GM12878 (cell line): Measurements from ENCODE around the gene BCAN. TPM values are rescaled to one million over a fixed set of nuclear protein-coding genes. Genes with fewer than 3 reads are reported as not detected.

Experiments used
- ATAC-seq: fragments of 200-7000 bp; cut with Tn5 transposase; 3 replicates; pipeline ENCODE4 v1.9.1; 2020; ENCODE audit warnings: mild to moderate bottlenecking, moderate library complexity
- BruUV-seq: library from RNA; stranded (reverse); fragments of 400-500 nt; replicated peaks from 2 replicates; lab custom pipeline; 2021; lab: Mats Ljungman, UMichigan
- CTCF ChIA-PET: fragments of 300-600 bp; sonication (Branson Sonifier 250); formaldehyde crosslinking; extraction: SDS; loops from one replicate; lab custom pipeline; 2021; ENCODE audit warnings: inconsistent platforms; lab: Yijun Ruan, JAX
- POLR2A ChIA-PET: fragments of 350-600 bp; formaldehyde crosslinking; extraction: SDS; loops from one replicate; lab custom pipeline; 2021; ENCODE audit warnings: inconsistent platforms; lab: Charles Lee
- RAD21 ChIA-PET: fragments of 300-600 bp; sonication (Branson Sonifier 250); formaldehyde crosslinking; loops from one replicate; lab custom pipeline; 2023; ENCODE audit warnings: antibody characterized with exemption; ENCODE audit not compliant: unreplicated experiment; lab: Charles Lee
- SMC1A ChIA-PET: fragments of 300-600 bp; sonication (Branson Sonifier 250); formaldehyde crosslinking; loops from one replicate; lab custom pipeline; 2023; ENCODE audit not compliant: unreplicated experiment, uncharacterized antibody; lab: Charles Lee
- DNase-seq: peaks from one replicate; pipeline ENCODE4 v3.0.0-alpha.2; 2011; ENCODE audit warnings: low read depth, low spot score
- FAIRE-seq: peaks from 3 replicates; lab custom pipeline; 2011; peaks lifted over from hg19 to GRCh38; lab: Jason Lieb, UNC
- H2AFZ ChIP-seq: 2 replicates; pipeline ENCODE4 v1.6.0; 2011; ENCODE audit warnings: low read depth, low read length, control low read depth; ENCODE audit not compliant: control insufficient read depth
- H3K27ac ChIP-seq: 2 replicates; pipeline ENCODE4 v1.5.1; 2011; ENCODE audit warnings: control low read depth; ENCODE audit not compliant: control insufficient read depth, insufficient read depth
- H3K27me3 ChIP-seq, 2 experiments: replicated peaks in 1 of 2; 2 replicates each; pipeline versions ENCODE4 v1.6.0 to v1.6.1; 2011; ENCODE audit warnings: low read length in 1 of 2; ENCODE audit not compliant: control insufficient read depth in 2 of 2, insufficient read depth in 2 of 2
- H3K36me3 ChIP-seq, 2 experiments: 2 replicates each; pipeline ENCODE4 v1.5.1; 2011; ENCODE audit warnings: low read length in 1 of 2; ENCODE audit not compliant: control insufficient read depth in 2 of 2, insufficient read depth in 2 of 2
- H3K4me1 ChIP-seq: 2 replicates; pipeline ENCODE4 v1.6.1; 2011; ENCODE audit warnings: mild to moderate bottlenecking, low read length, moderate library complexity, mixed read lengths; ENCODE audit not compliant: control insufficient read depth, insufficient read depth
- H3K4me2 ChIP-seq: 2 replicates; pipeline ENCODE4 v1.6.0; 2011; ENCODE audit warnings: control low read depth; ENCODE audit not compliant: control insufficient read depth, insufficient read depth
- H3K4me3 ChIP-seq: fragments of 200-600 bp; sonication (generic); 2 replicates; pipeline ENCODE4 v1.5.1; 2016
- H3K79me2 ChIP-seq: 2 replicates; pipeline ENCODE4 v1.6.0; 2011; ENCODE audit warnings: low read length; ENCODE audit not compliant: control insufficient read depth, insufficient read depth
- H3K9ac ChIP-seq: 2 replicates; pipeline ENCODE4 v1.8.0; 2011; ENCODE audit warnings: low read length, control low read depth, mixed read lengths; ENCODE audit not compliant: control insufficient read depth, insufficient read depth
- H3K9me3 ChIP-seq: replicated peaks from 3 replicates; pipeline ENCODE4 v1.5.1; 2011; ENCODE audit warnings: mild to moderate bottlenecking, low read length; ENCODE audit not compliant: control insufficient read depth, insufficient read depth
- H4K20me1 ChIP-seq: 2 replicates; pipeline ENCODE4 v1.6.0; 2011; ENCODE audit not compliant: control insufficient read depth, insufficient read depth
- ASH2L ChIP-seq: fragments of 300-600, 200-600 bp; sonication (generic); IDR thresholded peaks from 2 replicates; pipeline ENCODE4 v1.6.1; 2017; ENCODE audit warnings: low read depth, mild to moderate bottlenecking, borderline replicate concordance
- CREM ChIP-seq: IDR thresholded peaks from 2 replicates; pipeline ENCODE4 v1.6.1; 2014; ENCODE audit warnings: antibody characterized with exemption, low read depth
- CTCF ChIP-seq, 3 experiments: IDR thresholded peaks in 2 of 3; conservative IDR thresholded peaks in 1 of 3; 2 replicates each; pipeline ENCODE4 v1.5.1; 2011; ENCODE audit warnings: low read depth in 3 of 3, low read length in 3 of 3, mild to moderate bottlenecking in 3 of 3, control low read depth in 2 of 3, moderate library complexity in 2 of 3, inconsistent platforms in 1 of 3, mixed read lengths in 1 of 3; ENCODE audit not compliant: control insufficient read depth in 2 of 3, insufficient read depth in 1 of 3; ENCODE audit errors: extremely low read depth in 1 of 3
- EED ChIP-seq: sonication (generic); IDR thresholded peaks from 2 replicates; pipeline ENCODE4 v1.6.1; 2016; ENCODE audit warnings: antibody characterized with exemption, low read depth
- ELK1 ChIP-seq: IDR thresholded peaks from 2 replicates; pipeline ENCODE4 v1.6.1; 2012; ENCODE audit warnings: low read depth, low read length, improper control_type of control experiment
- EZH2 ChIP-seq: IDR thresholded peaks from 2 replicates; pipeline ENCODE4 v1.6.1; 2012; ENCODE audit warnings: low read depth, mild to moderate bottlenecking, control low read depth, inconsistent platforms, low read length, borderline replicate concordance; ENCODE audit not compliant: control insufficient read depth
- POLR2AphosphoS2 ChIP-seq: IDR thresholded peaks from 2 replicates; pipeline ENCODE4 v1.6.1; 2011; ENCODE audit warnings: low read depth, mild to moderate bottlenecking, low read length, improper control_type of control experiment, moderate library complexity
- TCF12 ChIP-seq: IDR thresholded peaks from 2 replicates; pipeline ENCODE4 v1.6.1; 2011; ENCODE audit warnings: low read depth, mild to moderate bottlenecking, low read length
- YY1 ChIP-seq: IDR thresholded peaks from 2 replicates; pipeline ENCODE4 v1.6.1; 2011; ENCODE audit warnings: low read depth, mild to moderate bottlenecking, low read length
- ZBTB4 ChIP-seq: fragments of 450-650 bp; formaldehyde crosslinking; IDR thresholded peaks from 2 replicates; pipeline ENCODE4 v1.4.0; 2022; ENCODE audit warnings: mild to moderate bottlenecking, moderate library complexity
- ZNF384 ChIP-seq: IDR thresholded peaks from 2 replicates; pipeline ENCODE4 v1.6.1; 2012; ENCODE audit warnings: low read depth, mild to moderate bottlenecking, low read length, improper control_type of control experiment, borderline replicate concordance
- WGBS: methylation state at CpG from one replicate; pipeline ENCODE4 v1.1.6; 2016; ENCODE audit warnings: low lambda C conversion rate; ENCODE audit not compliant: insufficient replicate concordance, insufficient coverage; ENCODE audit errors: missing lambda C conversion rate; 5-methylcytosine and 5-hydroxymethylcytosine counted together
- in situ Hi-C: fragments of 300-500 bp; cut with MboI; formaldehyde crosslinking; loops from 9 replicates; pipeline ENCODE4 v1.14.3; 2018; ENCODE audit warnings: mixed read lengths
- intact Hi-C: fragments of 100-400 bp; cut with micrococcal nuclease; formaldehyde crosslinking; loops from one replicate; pipeline ENCODE4 v1.14.2; 2022; ENCODE audit not compliant: unreplicated experiment
- polyA plus RNA-seq, 11 experiments: library from polyadenylated mRNA; depleted of rRNA in 4 of 11; unstranded in 6 of 11; stranded (reverse) in 5 of 11; fragments of >200 nt; fragmentation: Nextera tagmentation in 4 of 11; fragmentation: Illumina TruSeq in 1 of 11; extraction: Ambion mirVana in 4 of 11; extraction: Trizol in 1 of 11; gene quantifications; 1 replicate in 1 of 11; 2 replicates in 10 of 11; pipeline versions ENCODE4 v1.2.1 to v1.2.3, GENCODE V29; 2011 to 2016; ENCODE audit warnings: inconsistent platforms in 2 of 11, missing spikeins in 2 of 11, low read depth in 1 of 11
- total RNA-seq, 4 experiments: library from RNA; depleted of rRNA in 3 of 4; stranded (reverse); fragments of >200 nt in 3 of 4; fragmentation: Illumina TruSeq in 1 of 4; extraction: Trizol in 1 of 4; gene quantifications; 2 replicates each; pipeline versions ENCODE4 v1.2.1 to v1.2.3, GENCODE V29; 2013 to 2021
- TF ChIP-seq, protein P1 (sequence below): fragments of 450-650 bp; IDR thresholded peaks from 2 replicates; pipeline ENCODE4 v1.6.1; 2016; ENCODE audit warnings: mild to moderate bottlenecking

Gene BCAN
- total and polyA plus RNA-seq, 10 of the 15 experiments (the other 5 are each of a cell fraction or from before 2014, with no cell fraction given): 0.05 to 1.3 (median 0.18) TPM; not detected in 1

- SMC1A ChIA-PET: interaction anchor here (0.6 to 7.7 kb wide), 5 partner anchors 11 to 244 kb away, joined by 3 to 47 read pairs (median 4); partner anchors contain the start of gene NAXE
- H3K27ac ChIP-seq: no peak overlapping the region
- in situ Hi-C loops (loop anchor here (10.0 kb wide), 1 partner anchor 148 kb away; no protein-coding TSS in a partner anchor), intact Hi-C loops (loop anchor here (5.0 to 10.0 kb wide), 2 partner anchors 95 to 118 kb away; no protein-coding TSS in a partner anchor)
- H3K4me1 ChIP-seq: peaks cover 12% of the 10 kb centered on the region
- peak overlapping the region; percentile 49; the same call in 1 of the 2 replicates for H3K4me2 ChIP-seq
- POLR2A ChIA-PET: interaction anchor here (0.6 to 4.3 kb wide), 4 partner anchors 11 to 205 kb away, joined by 3 to 39 read pairs (median 8); partner anchors contain the start of gene NAXE
- CTCF ChIA-PET: interaction anchor here (0.9 to 5.0 kb wide), 6 partner anchors 10 to 156 kb away, joined by 3 to 49 read pairs (median 8); partner anchors contain the start of gene NAXE
- H3K4me3 ChIP-seq: peak overlapping the region; percentile 17; the same call in 1 of the 2 replicates
- RAD21 ChIA-PET: interaction anchor here (0.9 to 3.2 kb wide), 3 partner anchors 11 to 216 kb away, joined by 3 to 18 read pairs (median 18); partner anchors contain the start of gene NAXE
- 42% methylated on average over 9 of the region's 10 CpGs for WGBS
- peaks cover 6% of the 10 kb centered on the region in 2 experiments; a peak in 3 of 4 replicates for H3K36me3 ChIP-seq
- no peak for FAIRE-seq
- peak overlapping the region; percentile 64 for H2AFZ ChIP-seq
- H3K79me2 ChIP-seq: peaks cover 32% of the 10 kb centered on the region
- H3K9me3 ChIP-seq: no peaks in the 10 kb centered on the region
- H3K27me3 ChIP-seq: no peaks in the 10 kb centered on the region
- no TSS peak for BruUV-seq
- no peaks in the 10 kb centered on the region for H4K20me1 ChIP-seq
- no peak for DNase-seq
- no peak; the same call in 2 of the 3 replicates for ATAC-seq
- no peak overlapping the region for H3K9ac ChIP-seq
- TF ChIP-seq ASH2L: no peak
- TF ChIP-seq TCF12: no peak
- TF ChIP-seq EED: 0 out of 2 replicates have a peak, but pooled peaks have one; percentile 21
- TF ChIP-seq POLR2AphosphoS2: no peak
- peak; percentile 40; the same call in 1 of the 2 replicates for TF ChIP-seq YY1
- TF ChIP-seq, protein P1, sequence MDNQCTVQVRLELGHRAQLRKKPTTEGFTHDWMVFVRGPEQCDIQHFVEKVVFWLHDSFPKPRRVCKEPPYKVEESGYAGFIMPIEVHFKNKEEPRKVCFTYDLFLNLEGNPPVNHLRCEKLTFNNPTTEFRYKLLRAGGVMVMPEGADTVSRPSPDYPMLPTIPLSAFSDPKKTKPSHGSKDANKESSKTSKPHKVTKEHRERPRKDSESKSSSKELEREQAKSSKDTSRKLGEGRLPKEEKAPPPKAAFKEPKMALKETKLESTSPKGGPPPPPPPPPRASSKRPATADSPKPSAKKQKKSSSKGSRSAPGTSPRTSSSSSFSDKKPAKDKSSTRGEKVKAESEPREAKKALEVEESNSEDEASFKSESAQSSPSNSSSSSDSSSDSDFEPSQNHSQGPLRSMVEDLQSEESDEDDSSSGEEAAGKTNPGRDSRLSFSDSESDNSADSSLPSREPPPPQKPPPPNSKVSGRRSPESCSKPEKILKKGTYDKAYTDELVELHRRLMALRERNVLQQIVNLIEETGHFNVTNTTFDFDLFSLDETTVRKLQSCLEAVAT: no peak
- no peak for TF ChIP-seq ZNF384
- TF ChIP-seq ZBTB4 (CRISPR knock-in tag): no peak
- TF ChIP-seq CREM: no peak
- peak; percentile 71; the same call in 1 of the 2 replicates for TF ChIP-seq ELK1
- TF ChIP-seq CTCF (IDR thresholded peaks at IDR 0.05 in 2 of 3, conservative IDR thresholded peaks at IDR 0.05 in 1 of 3; ENCODE audit: control insufficient read depth in 2 of 3, extremely low read depth in 1 of 3, insufficient read depth in 1 of 3, low read depth in 3 of 3, low read length in 3 of 3): peak; percentile 46 to 53 (median 48); a peak in 5 of 6 replicates
- TF ChIP-seq EZH2: no peak
Measured at GRCh38 chr1:156602557-156602993, 39.3 kb upstream of the BCAN start.
